GM18909 (cell line): Measurements from ENCODE around the gene KRT13.

Experiments used
- ATAC-seq: cut with Tn5 transposase; IDR thresholded peaks from one replicate; pipeline ENCODE4 v1.9.1; 2021; ENCODE audit warnings: mild to moderate bottlenecking; ENCODE audit not compliant: unreplicated experiment, poor library complexity

The KRT13 gene

DNA sequence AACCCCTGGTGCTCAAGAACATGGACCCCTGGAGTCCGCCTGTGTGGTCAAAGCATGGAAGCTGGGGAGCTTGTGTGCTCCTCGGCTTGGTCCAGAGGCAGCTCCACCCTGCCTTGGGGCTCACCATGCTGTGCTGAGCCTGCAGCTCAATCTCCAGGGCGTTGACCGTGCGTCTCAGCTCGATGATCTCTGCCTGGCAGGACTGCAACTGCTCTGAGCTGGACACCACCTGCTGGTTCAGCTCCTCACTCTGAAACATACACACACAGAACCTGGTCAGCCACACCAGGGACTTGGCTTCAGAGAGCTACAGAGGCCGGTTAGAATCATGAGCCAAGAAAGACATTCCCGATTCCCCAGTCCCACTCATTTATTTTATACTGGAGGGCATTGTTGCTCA, 27.2 kb downstream of the KRT13 start:
- ATAC-seq = no peak

DNA sequence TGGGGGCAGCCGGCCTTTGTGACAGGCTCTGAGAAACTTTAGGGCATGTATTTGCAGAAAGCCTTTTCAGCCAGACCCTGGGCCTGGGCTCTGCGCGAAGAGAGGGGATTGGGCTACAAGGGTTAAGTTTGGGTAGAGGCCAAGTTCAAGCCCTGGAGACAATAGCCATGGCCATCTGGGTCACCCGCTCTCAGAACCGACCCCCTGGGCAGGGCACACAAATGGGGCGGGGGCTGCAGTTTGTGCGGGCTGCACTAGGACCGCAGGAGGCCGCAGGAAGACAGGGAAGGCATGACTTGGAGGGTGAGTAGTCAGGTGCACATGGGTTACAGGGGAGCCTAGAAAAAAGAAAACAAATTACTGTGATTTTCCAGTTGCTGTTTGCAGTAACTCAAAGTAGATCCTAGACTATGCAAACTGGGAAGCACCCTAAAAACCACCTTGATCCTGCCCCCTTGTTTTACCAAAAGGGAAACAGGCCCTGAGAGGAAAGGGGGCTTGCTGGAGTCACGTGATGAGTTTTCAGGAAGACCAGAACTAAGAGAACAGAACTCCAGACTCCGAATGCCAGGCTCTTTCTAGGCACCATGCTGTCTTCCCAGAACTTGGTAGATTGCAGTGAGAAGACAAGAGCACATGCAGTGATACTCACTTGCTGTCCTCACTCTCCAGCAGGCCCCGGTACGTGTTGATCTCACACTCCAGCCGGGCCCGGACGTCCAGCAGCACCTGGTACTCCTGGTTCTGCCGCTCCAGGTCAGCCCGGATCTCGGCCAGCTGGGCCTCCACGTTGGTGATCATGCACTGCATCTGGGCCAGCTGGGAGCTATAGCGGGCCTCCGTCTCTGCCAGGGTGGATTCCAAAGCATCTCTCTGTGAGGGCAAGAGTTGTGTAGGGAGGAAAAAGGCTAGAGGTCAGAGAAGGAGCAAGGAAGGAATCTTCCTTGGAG, 28.3 kb downstream of the KRT13 start:
- ATAC-seq = no peak

DNA sequence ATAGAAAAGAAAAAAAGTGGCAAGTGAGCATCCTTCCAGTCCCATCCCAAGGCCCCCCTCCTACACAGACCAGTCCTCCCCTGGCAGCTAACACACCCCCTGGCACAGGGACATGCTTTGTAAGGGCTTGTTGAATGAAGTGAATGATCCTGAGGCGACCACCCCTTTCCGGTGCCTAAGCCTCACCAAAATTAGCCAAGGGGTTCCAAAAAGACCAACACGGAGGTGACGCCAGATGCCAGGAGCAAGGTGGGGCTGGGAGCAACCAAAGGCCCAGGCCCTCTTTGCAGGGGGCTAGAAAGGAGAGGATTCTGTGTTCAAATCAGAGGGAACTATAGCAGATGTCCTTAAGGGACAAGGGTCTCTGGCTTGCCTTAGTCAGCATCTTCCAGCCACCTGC, 30.0 kb downstream of the KRT13 start:
- no peak for ATAC-seq

DNA sequence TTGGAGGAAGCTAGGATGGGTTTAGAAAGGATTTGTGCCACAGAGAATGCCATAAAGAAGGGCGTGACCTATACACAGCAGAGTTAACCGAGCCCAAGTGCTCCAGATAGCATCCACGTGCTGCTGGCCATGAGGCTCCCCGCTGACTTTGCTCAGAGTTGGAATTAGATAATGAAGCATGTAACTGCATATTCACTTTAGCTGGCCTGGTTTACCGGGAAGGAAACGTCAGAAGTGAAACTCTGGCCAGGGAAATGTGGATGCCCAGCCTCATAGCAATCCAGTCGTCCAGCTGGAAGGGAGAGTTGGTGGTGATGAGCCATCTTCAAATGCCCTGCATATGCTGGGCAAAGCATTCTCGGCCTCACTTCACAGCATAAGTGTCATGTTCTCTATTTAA, 30.5 kb downstream of the KRT13 start:
- no peak for ATAC-seq

DNA sequence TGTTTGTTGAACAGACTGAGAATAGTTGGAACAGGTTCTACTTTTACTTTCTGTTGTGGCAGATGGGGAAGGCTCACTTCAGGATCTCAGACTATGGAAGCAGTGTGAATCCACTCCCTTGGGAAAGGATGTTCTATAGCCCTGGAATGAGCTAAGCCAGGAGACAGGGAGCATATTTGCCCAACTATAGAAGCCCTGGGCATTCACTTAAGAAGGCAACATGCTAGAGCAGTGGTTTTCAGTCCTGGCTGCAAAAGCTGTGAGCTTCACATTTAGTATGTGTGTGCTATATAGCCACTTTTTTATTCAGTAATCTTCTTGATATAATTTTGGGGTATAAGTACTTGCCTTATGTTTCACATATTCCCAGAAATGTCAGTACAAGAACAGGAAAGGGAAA, 37.1 kb downstream of the KRT13 start:
- ATAC-seq = no peak

DNA sequence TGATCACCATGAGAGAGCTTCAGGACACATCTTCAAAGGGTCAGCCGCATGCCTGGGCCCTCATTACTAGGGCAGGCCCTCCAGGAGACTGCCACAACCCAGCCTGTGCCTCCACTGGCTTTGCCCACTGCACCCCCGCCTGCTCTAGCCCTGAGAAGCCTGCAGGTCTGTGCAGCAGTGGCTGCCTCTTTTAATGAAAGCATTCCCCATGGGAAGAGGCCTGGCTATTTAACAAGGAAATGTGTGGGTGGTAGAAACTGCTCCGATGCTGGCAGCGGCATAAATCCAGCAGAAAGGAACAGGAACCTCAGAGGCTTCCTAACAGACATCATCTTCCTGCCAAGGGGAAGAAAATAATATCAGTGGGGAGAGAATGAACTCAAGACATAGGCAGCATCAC, 37.9 kb downstream of the KRT13 start:
- ATAC-seq = no peak

DNA sequence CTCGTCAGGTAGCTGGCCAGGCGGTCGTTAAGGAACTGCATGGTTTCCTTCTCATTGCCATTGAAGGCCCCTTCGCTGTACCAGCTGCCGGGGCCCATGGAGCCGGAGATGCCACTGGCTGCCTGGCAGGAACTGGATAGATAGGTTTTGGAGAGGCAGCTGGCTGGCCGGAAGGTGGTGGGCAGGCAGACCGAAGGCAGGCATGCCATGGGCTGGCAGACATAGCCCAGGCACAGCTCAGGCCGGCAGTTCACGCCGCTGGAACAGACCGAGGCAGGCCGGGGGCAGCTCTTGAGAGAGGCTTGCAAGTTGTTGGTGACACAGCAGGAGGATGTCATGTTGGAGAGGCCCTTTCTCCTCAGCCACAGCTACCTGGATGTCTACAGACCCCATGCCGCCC, 38.4 kb downstream of the KRT13 start, which contains the start of gene KRT32:
TSS of gene KRT32 (minus strand) at position 399 of the 400 bp plus-strand sequence. CDS start at position 338, 61 bp downstream.
- no peak for ATAC-seq

DNA sequence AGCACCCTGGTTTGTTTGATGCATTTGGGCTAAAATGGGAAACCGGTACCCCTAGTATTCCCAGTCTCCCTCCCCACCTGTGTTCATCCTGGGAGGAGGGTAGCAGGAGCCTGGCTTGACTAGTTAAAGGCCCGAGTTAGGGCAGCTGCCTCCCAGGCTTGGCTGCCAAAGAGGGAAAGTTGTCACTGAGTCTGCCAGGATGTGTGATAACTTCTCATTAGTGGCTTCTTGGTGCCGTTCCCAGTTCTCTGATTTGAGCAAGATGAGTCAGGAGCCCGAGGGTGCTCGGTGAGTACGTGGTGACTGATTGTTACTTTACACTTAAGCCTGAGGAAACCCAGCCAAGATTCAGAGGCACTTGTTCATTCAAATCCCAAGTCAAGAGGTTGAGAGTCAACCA, 40.7 kb downstream of the KRT13 start:
- ATAC-seq = no peak

DNA sequence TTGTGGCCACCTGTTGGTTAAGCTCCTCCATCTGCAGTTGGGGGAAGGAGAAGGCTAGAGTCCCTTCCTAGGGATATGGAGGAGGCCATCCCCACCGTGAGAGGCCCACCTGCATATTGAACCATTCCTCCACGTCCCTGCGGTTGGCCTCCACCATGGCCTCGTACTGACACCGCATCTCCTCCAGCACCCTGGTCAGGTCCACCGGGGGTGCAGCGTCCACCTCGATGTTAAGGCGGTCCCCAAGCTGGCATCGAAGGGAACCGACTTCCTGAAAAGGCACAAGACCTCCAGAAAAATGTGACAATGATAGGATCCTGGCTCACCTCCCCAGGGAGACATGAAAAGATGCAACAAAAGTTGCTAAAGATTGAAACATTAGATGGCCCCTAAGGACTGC, 41.2 kb downstream of the KRT13 start:
- ATAC-seq = no peak

DNA sequence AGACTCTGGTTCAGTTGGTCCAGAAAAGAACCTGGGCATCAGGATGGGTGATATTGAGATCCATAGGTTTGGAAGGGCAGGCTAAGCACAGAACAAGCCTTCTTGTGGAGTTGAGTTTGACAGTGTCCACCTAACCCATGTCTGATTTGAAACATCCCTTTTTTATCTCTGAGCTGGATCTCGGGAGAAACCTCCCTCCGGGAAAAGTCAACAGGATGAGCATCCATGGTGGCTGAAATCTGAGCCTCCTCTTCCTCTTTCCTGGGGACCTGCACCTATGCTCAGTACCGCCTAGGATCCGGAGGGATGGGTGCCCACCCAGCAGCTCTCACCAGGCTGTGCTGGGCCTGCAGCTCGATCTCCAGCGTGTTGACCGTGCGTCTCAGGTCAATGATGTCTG, 41.7 kb downstream of the KRT13 start:
- no peak for ATAC-seq

DNA sequence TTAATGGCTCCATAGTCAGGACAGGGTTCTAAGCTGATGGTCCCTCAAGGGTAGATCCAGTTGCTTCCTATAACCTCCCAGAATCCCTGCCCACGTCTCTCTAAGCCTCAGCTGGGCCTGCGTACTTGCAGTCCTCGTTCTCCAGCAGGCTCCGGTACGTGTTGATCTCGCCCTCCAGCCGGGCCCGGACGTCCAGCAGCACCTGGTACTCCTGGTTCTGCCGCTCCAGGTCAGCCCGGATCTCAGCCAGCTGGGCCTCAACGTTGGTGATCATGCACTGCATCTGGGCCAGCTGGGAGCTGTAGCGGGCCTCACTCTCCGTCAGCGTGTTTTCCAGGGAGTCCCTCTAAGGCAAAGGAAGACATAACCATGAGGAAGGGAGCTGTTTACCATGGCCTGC, 42.7 kb downstream of the KRT13 start:
- ATAC-seq = no peak

DNA sequence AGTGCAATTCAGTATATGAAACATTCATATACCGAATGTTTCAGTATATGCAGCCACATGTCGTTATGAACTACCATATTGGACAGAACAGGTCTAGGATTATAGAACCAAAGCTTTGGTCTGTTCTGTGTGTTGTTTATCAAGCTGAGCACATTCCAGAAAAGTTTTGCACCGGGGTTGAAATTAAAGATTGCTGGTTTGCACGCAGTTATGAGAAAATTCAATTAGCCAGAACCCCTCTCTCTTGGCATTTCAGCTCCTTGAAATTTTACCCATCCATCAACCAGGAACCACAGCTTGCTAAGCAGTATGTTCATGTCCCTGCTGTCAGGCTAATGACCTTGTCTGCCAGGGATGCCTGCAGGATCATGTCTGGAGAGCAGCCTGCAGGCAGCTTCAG, 47.7 kb downstream of the KRT13 start:
- no peak for ATAC-seq

DNA sequence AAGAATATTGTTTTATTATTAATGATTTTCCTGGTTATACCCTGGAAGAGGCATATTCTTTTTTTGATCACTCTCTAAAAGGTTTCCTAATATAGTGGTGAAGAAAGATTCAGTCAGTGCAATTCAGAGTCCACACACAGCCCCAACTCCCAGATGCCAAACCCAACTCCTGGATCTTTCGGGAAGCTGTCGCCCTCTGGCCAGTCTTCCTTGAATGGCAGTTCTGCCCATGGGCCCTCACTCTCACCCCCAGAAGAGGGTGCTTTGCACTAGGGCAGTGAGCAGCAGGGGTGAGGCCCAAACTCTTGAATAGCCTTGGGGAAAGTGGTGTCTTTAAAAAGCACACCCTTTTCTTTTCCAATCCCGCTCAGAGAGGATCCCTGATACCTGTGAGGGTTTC, 49.2 kb downstream of the KRT13 start:
- ATAC-seq = no peak

DNA sequence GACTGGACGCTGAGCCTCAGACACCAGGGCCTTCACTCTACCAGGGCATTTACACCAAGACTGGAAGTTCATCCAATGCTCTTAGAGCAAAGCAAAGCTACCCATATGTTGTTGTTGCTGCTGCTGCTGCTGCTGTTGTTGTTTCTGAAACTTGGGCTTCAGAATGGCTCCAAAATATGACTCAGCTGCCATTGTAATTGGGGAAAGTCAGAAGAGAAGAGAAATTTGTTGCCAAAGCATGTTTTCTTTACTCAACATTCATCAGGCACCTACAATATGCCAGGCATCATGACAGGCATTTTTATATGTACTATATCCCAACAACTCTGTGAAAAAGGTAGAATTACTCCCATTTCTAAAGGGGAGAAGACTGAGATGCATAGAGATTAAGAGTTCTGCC, 50.2 kb downstream of the KRT13 start:
- no peak for ATAC-seq

DNA sequence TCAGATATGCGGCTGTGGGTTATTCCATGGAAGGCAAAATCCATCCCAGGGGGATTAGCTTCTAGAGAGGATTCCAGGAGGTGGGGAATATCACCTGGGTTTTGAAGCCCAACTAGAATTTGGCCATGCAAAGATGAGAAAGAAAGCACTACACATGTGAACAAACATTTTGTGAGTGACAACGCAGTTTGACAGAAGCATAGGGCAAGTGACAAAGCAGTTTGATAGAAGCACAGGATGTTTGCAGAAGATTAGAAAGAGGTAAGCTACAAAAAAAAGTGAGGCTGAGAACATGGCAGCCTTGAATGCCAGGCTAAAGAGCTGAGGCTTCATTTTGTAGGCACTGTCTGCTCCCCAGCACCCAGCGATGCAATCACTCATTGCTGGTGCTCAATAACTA, 52.3 kb downstream of the KRT13 start:
- no peak for ATAC-seq

DNA sequence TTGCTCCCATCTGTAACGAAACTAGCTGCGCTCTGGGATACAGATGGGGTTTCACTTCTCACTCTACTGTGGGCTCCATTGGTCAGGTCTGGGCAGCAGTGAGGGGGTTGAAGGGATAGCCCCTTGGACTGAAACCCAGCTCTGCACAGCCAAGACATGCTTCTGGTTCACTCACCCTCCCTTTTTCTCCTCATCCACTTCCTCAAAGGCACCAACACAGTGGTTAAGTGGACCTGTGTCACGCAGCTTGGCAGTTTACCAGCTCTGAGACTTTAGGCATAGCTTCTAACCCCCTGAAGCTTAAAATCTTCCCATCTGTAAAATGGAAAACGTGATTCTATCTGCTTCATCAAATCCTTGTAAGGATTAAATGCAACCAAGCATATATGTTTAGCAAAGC, 53.1 kb downstream of the KRT13 start:
- ATAC-seq = no peak

DNA sequence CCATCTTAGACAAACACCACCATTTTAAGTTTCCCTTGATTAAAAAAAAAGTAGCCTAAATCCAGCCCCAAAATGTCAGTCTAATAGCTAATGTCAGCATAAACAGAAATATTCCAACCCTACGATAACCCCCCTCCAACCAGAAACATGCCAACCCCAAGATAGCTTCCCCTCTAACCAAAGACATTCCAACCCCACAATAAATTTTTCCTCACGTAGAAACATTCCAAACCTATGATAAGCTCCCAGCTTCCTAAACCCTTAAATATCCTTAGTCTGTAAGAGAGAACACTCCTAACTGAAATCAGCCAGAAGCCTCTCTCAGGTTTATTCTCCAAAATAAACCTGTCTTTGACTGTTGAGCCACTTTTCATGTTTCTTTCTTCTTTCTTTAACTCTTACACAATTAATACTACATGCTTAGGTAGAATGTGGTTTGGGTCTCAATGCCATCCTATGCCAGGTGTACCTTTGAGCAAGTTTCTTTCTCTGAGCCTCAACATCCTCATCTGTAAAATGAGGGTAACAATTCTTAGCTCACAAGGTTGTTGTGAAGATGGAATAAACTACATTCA, 54.2 kb downstream of the KRT13 start:
- ATAC-seq = no peak
